Adipose tissue (tissue), 3 donors: ENCODE measurements around the gene CFHR3. TPM values are rescaled to one million over a fixed set of nuclear protein-coding genes. Genes with fewer than 3 reads are reported as not detected.
"Not testable (repeated sequence)": the region's sequence is repeated elsewhere in the genome, so short reads cannot be mapped to it uniquely, and the experiment has no call there.

ENCODE experiments used
- H3K27ac ChIP-seq: one replicate; pipeline ENCODE4 v1.5.1; 2013; ENCODE audit warnings: low read depth, low read length
- WGBS, 3 donors: extraction: QIAGEN DNeasy Blood & Tissue Kit; methylation state at CpG; one replicate each; pipeline ENCODE4 v1.1.7; 2013; 5-methylcytosine and 5-hydroxymethylcytosine counted together
- polyA plus RNA-seq, 3 donors: library from polyadenylated mRNA; stranded (reverse); fragments of 200-250 nt; gene quantifications; one replicate each; pipeline ENCODE4 v1.2.3, GENCODE V29; 2013
- donor health status: healthy with polysubstance abuse.
- donor health status: Bipolar disorder and iron deficiency.
- donor health status: healthy.

CFHR3 gene
- polyA plus RNA-seq, result under 1 TPM in 2 of 3 donors, not detected in 1; 0.15 to 0.45 TPM

DNA sequence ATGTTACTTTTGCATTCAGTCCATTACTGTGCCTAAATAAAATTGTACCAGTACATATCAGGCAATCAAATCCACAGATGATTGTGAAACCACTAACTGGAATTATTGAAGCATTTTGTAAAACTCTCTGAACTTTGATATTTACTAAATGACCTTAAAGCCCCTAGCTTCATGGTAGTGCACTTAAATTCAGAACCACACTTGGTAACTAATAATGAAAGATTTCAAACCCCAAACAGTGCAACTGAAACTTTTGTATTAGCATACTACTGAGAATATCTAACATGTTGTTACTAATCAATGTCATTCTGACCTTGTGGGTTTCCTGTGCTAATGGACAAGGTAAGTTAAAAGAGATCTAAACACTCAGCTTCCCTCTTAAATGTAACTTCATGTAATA lies at the start of gene CFHR3:
Gene CFHR3 (plus strand): TSS at position 238 of the 400 bp plus-strand sequence. CDS start 47 bp downstream, at position 285.
- no peak within 1 kb of the TSS for H3K27ac ChIP-seq

GRCh38 chr1:196732526-196732925 lies 42.1 kb upstream of the CFHR3 start:
- 91 to 95% (median 93%) methylated on average over 2 of the region's 2 CpGs for WGBS, 3 donors
- H3K27ac ChIP-seq, result no peak overlapping the region

- H3K27ac ChIP-seq, result no peak overlapping the region
- WGBS, 3 donors, result 58 to 65% (median 62%) methylated on average over 11 of the region's 11 CpGs
These were observed 41.3 kb upstream of the CFHR3 start for GRCh38 chr1:196733091-196733970.

GRCh38 chr1:196734006-196734405 lies 40.6 kb upstream of the CFHR3 start:
- H3K27ac ChIP-seq, result no peak overlapping the region

DNA sequence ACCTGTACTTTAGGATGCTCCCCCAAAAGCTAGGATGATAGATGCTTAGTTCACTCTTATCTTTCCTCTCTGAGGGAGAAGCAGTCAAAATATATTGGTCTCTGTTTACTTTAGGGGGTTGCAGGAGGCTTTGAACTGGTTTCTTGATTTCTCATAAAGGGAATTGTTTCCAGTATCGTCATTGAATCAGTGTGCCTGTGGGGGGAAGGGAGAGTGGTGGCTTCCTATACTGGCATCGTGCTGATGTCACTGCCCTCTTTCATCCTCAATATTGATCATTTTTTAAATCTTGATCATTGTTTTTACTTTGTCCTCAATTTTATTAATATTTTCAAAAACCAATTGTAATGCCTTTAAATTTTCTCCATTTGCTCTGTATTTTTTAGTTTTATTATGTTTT lies 40.2 kb upstream of the CFHR3 start:
- whole genome bisulfite sequencing, 3 donors, result 61 to 85% (median 78%) methylated on average over 2 of the region's 2 CpGs
- no peak overlapping the region for H3K27ac ChIP-seq

- no peak overlapping the region for H3K27ac ChIP-seq
These were observed 35.9 kb upstream of the CFHR3 start for GRCh38 chr1:196738730-196739129.

DNA sequence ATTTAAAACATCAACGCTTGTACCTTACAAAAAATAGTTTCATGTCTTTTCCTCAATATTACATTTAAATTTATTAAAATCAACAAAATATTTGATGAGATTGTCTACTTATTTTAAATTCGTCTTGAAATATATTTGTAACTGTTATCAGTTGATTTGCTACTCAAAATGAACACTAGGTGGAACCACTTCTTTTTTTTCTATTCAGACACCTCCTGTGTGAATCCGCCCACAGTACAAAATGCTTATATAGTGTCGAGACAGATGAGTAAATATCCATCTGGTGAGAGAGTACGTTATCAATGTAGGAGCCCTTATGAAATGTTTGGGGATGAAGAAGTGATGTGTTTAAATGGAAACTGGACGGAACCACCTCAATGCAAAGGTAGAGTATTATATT lies 31.4 kb upstream of the CFHR3 start:
- not testable (repeated sequence) for H3K27ac ChIP-seq
- WGBS, 3 donors, result 26 to 66% (median 57%) methylated on average over 6 of the region's 6 CpGs

- not testable (repeated sequence) for H3K27ac ChIP-seq
- 54 to 75% (median 63%) methylated on average over 4 of the region's 4 CpGs for WGBS, 3 donors
These were observed 9.5 kb upstream of the CFHR3 start for GRCh38 chr1:196765019-196765740.

- H3K27ac ChIP-seq, result not testable (repeated sequence)
- WGBS, 3 donors, result 88 to 90% (median 89%) methylated on average over 4 of the region's 4 CpGs
These were observed 4.8 kb upstream of the CFHR3 start for GRCh38 chr1:196769823-196770222.

GRCh38 chr1:196773713-196774112 lies 927 bp upstream of the CFHR3 start:
- WGBS, 3 donors, result 83 to 92% (median 87%) methylated on average over 1 of the region's 1 CpG
- no peak overlapping the region for H3K27ac ChIP-seq

GRCh38 chr1:196774175-196774574 lies 465 bp upstream of the CFHR3 start:
- WGBS, 3 donors, result 48 to 54% (median 52%) methylated on average over 2 of the region's 2 CpGs
- H3K27ac ChIP-seq, result no peak overlapping the region

- no peak overlapping the region for H3K27ac ChIP-seq
- 83 to 93% (median 87%) methylated on average over 13 of the region's 13 CpGs for WGBS, 3 donors
These were observed 3.0 kb downstream of the CFHR3 start for GRCh38 chr1:196777603-196778002.

- 88 to 90% (median 90%) methylated on average over 1 of the region's 1 CpG for WGBS, 3 donors
These were observed 4.5 kb downstream of the CFHR3 start for GRCh38 chr1:196779093-196779492.

GRCh38 chr1:196791252-196791651 lies 16.6 kb downstream of the CFHR3 start:
- not testable (repeated sequence) for H3K27ac ChIP-seq
- 75 to 77% methylated on average over 1 of the region's 1 CpG; no CpG with 5 or more reads in 1 of the 3 donors for WGBS, 3 donors

More at GRCh38 chr1:196779093-196779492, 4.5 kb downstream of the CFHR3 start:
- no peak overlapping the region for H3K27ac ChIP-seq

DNA sequence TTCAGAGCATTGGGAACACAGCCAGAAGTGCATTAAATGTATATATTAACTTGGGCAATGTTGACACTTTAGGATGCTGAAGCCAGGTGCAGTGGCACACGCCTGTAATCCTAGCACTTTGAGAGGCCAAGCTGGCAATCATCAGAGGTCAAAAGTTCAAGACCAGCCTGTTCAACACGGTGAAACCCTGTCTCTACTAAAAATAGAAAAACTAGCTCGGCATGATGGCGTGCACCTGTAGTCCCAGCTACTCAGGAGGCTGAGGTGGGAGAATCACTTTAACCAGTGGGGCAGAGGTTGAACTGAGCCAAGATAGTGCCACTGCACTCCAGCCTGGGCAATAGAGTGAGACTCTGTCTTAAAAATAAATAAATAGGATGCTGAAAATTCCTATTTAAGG lies 19.5 kb downstream of the CFHR3 start:
- WGBS, 3 donors, result 34 to 37% (median 34%) methylated on average over 4 of the region's 4 CpGs
- H3K27ac ChIP-seq, result not testable (repeated sequence)

GRCh38 chr1:196797891-196798290 lies 23.3 kb downstream of the CFHR3 start:
- WGBS, 3 donors, result 14 to 74% (median 42%) methylated on average over 2 of the region's 2 CpGs

DNA sequence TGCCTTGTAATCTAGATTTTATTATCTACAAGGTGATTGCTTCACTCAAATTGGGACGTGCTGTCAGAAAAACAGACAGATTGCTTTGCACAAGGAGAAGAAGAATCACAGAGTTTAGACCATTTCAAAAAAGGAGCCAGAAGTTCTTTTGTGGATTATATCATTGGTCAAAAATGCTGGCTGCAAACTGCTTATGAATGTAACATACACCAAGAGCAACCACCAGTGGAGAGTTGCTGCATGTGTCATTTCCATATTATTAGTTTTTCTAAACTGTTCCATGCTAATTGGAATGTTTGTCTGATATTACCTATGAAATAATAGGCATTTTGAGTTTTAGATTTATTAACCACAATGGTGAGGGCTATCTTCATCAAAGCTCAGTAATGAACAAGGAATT lies 27.3 kb downstream of the CFHR3 start:
- not testable (repeated sequence) for H3K27ac ChIP-seq
- 50 to 81% (median 61%) methylated on average over 1 of the region's 1 CpG for WGBS, 3 donors

More at GRCh38 chr1:196797891-196798290, 23.3 kb downstream of the CFHR3 start:
- no peak overlapping the region for H3K27ac ChIP-seq

DNA sequence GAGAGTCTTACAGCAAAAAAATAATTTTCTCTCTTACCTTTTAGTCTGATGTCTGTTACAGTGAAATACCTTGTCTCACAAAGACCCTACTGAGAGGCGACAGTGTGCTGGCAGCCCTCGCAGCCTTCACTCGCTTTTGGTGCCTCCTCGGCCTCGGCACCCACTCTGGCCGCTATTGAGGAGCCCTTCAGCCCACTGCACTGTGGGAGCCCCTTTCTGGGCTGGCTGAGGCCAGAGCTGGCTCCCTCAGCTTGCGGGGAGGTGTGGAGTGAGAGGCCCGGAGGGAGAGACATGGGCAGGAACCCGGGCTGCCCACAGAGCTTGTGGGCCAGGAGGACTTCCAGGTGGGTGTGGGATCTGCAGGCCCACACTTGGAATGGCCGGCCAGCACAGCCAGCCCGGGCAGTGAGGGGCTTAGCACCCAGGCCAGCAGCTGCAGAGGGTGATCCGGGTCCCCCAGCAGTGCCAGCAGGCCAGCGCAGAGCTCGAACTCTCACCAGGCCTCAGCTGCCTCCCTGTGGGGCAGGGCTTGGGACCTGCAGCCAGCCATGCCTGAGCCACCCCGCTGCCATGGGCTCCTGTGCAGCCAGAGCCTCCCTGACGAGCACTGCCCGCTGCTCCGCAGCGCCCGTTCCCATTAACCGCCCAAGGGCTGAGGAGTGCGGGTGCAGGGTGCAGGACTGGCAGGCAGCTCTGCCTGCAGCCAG lies 34.0 kb downstream of the CFHR3 start:
- H3K27ac ChIP-seq, result no peak overlapping the region
- 79 to 92% (median 91%) methylated on average over 18 to 22 of the region's 22 CpGs for WGBS, 3 donors

GRCh38 chr1:196817442-196817841 lies 42.8 kb downstream of the CFHR3 start:
- H3K27ac ChIP-seq, result not testable (repeated sequence)
- 34 to 71% (median 66%) methylated on average over 5 to 6 of the region's 6 CpGs for WGBS, 3 donors
